ENCODE results near the gene LATS2.

LATS2 gene
- total RNA-seq: 8.4 to 15.0 (median 11.8) reads per million in 4 experiments

DNA sequence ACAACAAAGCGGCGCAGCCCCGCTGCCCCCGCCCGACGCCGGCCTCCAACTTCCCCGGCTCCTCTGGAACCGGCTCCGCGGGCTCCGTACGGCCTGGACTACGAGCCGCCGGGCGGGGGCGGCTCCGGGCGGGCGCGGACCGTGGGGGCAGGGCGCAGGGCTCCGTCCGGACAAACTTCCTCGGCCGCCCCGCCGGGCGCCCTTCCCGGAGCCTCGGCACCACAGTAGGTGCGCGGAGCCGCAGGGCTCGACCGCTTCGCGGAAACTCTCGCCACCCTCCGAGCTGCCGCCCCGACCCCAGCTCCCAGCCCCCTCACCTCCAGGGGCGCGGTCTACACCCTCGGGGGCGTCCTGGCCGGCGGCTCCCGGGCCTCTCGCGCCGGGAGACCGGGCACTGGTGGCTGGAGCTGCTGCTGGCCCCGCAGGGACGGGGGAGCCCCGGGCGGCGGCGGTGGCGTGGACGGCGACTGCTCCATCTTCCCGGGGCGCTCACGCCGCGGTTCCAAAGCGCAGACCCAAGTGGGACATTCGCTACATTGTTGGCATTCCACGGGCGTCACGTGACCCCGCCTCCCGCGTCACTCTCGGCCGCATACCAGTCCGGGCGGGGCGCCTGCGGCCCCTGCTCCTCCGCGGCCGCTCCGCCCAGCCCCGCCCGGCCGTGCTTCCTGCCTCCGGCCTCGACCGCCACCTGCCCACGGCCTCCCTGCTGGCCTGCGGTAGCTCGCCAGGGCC, at the start of gene LATS2:
LATS2 (minus strand) TSS at position 558 of the 735 bp plus-strand sequence. CDS start 15,560 bp downstream, outside the sequence.
- DNase-seq: peak; percentile 25

DNA sequence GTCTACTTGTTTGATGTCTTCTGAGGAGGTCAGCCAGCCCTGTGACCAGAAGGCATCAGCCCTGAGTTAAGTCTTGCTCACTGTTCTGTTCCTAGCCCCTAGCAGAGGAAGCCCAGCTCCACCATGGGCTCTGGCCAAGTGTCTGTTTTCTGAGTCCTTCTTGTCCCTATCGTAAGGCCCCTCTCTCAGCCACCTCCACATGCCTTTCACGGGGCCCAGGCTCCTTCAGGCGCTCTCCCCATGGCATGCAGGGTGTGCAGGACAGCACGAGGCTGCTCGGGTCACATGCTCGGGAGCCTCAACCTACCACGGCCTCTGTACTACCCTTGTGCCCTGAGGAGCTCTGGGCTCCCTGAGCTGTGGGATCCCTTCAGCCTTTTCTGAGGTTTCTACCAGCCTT, 47.8 kb upstream of the LATS2 start:
- no peak for DNase-seq

DNA sequence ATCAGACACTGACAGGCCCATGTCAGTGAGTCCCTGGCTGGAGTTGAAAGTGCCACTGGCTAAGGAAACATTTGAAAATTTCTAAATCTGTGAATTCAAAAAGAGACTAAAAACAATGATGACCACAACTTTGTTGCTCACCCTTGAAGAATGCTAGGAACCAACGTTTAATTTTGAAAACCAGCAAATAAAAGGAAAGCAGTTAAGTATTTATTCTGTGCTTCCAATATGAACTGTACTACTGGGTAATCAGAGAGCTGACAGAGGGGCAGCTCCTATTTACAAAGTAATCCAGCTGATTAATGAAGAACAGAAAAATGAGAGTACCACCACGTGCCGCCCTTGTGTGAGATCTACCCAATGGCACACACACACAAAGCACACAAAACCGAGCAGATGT, 44.7 kb upstream of the LATS2 start:
- DNase-seq: no peak

DNA sequence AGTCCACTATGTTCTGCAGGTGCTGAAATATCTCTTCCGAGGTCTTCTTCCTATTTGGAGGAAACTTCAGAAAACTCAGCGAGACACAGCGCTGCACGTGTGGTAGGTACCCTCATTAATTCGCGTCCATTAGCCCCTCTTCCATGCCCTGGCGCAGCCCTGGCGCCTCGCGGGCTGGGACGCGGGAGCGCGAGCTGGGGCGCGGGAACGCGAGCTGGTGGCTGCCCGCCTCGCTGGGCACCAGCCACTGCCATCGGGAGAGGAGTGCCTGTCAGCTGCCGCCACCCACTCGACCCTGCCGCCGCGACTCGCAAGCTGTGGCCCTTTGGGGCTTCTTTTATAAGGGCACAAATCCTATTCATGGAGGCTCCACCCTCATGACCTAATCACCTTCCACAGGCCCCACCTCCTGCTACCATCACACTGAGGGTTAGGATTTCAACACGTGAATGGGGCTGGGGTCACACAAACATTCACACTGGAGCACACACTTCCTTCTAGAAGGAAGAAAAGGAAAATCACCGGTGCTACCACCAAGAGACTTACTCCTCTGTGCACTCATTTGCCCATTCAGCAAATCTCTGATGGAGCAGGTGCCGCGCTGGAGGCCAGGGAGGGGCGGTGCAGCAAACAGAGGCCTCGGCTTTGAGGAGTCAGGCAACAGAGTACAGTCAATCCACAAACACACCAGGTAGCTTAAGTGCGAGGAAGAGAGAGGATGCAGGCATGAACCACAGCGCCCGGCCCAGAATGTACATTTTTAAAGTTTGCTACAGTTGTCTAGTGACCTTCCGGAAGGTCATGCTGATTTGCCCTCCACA, 43.0 kb upstream of the LATS2 start:
- DNase-seq: no peak

DNA sequence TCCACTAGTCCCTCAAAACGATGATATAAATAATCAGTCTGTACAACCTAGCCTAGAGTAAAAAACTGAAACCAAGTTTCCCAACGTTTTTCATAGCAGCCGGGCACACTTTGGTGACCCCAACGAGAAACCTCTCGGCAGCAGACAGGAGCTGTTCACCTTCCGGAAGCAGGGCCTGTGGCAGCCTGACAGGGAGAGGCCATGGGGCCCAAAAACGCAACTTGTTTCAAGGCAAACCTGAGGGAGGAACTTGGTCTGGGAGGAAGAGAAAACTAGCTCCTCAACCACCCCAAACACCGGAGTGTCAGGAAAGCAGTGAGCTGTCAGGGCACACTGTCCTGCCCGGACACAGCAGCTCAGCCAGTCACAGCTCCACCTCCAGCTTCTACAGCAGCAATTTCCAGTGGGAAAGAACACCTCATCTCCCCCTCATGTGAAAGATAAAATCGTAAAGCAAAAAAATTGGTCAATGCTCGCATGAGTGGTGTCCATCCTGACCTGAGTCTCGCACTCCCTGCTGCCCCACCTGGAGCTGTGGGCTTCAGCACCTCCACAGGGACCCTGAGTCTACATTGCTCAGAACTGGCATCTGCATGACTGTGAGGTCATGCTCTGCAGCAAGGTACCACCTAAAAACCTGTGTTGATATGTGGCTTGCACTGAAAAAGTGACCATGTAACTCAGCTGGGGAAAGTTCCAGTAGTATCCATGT, 40.6 kb upstream of the LATS2 start:
- DNase-seq: no peak

DNA sequence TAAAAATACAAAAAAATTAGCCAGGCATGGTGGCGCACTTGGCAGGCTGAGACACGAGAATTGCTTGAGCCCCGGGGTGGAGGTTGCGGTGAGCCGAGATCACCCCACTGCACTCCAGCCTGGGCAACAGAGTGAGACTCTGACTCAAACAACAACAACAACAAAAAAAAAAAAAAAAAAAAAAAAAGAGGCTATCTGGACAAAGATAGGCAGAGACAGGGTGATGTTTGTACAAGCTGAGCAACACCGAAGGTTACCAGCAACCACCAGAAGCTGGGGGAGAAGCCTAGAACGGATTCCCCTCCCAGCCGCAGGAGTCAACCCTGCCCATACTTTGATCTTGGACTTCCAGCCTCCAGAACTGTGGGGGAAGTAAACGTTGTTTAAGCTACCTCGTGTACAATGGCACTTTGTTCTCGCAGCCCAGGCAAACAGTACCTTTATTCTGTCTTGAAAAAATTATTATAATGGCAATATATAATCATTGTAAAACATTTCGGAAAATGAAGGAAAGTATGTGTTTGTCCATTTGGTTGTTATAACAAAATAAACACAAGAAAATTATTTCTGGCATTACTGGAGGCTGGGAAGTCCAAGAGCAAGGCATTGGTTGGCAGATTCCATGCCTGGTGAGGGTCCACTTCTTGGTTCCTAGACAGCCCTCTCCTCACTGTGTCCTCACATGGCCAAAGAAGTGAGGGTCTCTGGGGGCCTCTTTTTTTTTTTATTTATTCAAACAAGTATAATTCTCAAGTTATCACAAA, 39.8 kb upstream of the LATS2 start:
- DNase-seq: no peak

DNA sequence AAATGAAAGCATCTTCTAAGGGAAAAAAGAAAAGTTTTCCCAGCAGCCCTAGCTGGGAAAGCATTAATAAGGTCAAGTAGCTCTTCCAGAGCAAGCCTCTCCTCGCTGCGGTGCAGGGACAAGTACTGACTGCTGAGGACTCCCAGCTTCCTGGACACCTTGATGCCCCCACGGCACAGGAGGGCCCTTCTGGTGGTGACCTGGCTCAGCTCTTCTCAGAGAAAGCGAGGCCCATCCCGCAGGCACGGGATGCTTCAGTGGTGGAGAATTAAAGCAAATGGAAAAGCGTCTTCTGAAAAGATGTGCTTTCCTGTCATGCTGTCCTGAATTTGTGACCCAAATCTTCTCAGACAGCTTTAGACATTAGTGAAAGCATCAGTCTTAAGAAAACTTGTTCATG, 38.8 kb upstream of the LATS2 start:
- no peak for DNase-seq

DNA sequence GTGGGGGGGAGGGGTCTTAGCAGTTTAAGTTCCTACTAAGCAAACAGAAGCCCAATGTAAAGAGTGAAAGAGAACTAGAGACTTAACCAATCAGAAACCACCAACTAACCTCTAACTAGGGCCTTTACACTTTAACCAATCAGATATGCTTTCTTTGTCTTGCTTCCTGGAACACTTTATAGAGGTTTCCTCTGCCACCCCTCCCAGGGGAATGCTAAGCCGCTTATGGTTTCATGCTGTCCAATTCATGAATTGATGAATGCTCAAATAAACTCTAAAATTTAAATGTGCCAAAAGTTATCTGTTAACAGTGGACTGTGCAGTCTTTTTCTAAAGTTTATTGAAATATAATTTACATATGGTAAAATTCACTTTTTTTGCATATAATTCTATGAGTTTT, 33.9 kb upstream of the LATS2 start:
- DNase-seq: no peak

DNA sequence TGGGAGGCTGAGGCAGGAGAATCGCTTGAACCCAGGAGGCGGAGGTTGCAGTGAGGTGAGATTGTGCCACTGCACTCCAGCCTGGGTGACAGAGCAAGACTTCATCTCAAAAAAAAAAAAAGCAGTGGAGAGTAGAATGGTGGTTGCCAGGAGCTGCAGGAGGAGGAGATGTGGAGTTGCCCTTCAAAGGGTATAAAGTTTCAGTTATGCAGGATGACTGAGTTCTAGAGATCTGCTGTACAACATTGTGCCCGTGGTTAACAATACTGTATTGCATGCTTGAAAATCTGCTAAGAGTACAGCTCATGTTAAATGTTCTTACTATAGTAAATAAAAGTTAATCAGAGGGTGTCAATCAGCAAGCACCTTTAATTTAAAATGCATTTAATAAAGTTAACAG, 28.4 kb upstream of the LATS2 start:
- no peak for DNase-seq

DNA sequence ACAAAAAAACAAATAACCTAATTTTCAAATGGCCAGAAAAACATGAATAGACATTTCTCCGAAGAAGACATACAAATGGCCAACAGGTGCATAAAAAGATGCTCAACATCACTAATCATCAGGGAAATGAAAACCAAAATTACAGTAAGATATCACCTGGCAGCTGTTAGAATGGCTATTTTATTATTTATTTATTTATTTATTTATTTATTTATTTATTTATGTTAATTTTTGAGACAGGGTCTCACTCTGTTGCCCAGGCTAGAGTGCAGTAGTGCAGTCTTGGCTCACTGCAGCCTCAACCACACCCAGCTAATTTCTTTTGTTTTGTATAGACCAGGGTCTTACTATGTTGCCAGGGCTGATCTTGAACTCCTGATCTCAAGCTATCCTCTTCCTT, 27.1 kb upstream of the LATS2 start:
- no peak for DNase-seq

DNA sequence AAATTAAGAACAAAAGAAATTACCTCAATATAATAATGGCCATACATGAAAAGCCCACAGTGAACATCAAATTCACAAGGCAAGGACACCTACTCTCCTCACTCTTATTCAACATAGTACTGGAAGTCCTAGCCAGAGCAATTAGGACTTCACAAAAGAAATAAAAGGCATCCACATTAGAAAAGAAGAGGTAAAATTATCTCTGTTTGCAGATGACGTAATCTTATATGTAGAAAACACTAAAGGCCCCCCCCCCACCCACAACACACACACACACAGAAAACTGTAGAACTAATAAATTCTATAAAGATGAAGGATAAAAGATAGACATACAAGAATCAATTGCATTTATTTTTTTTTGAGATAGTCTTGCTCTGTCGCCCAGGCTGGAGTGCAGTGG, 25.5 kb upstream of the LATS2 start:
- no peak for DNase-seq

DNA sequence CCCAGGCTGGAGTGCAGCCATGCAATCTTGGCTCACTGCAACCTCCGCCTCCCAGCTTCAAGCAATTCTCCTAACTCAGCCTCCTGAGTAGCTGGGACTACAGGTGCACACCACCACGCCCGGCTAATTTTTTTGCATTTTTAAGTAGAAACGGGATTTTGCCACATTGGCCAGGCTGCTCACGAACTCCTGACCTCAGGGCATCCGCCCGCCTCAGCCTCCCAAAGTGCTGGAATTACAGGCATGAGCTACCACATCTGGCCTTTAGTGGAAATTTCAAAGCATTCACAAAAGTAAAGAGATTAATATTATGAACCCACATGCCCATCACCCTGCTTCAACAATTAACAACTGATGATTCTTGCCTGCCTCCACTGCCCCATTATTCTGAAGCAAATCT, 20.5 kb upstream of the LATS2 start:
- no peak for DNase-seq

DNA sequence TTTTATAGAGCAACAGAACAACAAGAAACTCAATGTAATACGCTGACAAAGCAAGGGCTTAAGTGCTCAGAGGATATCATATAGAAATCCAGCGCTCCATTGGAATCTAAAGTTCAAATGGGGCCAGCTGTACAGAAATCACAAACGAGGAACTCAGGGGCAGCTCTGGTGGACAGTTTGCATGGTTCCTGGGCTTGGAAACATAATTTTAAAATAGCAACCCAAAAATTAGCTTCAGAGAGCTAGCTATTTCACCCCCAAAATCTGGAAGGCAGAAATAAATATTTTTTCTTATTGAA, 19.2 kb upstream of the LATS2 start:
- no peak for DNase-seq

DNA sequence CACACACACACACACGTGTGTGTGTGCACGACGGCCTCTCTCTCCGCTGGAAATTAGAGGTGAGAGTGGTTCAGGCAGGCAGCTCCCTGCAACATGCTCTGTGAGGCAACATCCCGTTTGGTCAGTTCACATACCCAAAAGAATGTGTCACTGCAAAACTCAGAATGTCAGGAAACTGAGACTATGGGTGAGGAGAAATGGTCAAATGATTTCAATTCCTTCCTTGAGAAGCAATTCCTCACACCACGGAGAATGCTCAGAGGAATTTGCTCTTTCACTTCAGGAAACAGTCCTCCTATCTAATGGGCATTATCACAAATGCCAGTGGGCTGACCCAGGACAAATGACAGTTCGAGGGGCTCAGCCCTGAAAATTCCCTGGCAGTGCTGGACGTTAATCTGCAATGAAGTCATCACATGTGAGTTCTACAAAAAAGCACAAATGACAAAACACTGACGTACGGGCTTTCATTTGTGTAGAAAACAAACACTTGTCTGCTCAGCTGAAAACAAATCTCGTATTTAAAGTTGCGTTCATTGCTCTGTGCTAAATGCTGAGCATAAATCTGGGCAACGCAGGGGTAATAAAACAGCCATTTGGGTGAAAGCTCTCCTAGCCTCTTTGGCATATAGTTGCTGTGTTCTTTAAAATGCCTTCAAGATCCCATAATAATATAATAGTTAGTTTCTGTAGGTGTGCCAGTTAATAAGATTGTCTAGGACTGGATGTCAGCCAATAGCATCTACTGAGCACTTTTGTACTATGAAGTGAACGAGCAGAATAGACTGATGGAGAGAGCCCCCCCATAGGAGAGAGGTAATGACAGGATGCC, 18.6 kb upstream of the LATS2 start:
- DNase-seq: no peak

DNA sequence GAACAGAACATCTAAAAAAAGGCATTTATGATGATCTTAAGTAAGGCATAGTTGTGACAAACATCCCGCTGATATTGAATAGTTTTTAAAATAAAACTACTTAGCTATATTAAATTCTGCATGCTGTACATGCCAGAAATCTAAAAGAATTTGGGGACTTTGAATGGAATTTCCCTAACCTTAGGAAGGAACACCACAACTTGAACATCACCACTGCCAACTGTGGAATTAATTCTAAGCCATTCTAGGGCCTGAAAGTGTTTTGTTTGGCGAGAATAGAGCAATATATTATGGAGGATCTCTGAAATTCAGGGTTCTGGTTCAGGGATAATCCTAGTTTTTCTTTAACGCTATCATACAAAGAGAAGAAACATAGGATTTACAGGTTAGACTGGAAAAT, 17.8 kb upstream of the LATS2 start:
- DNase-seq: no peak

DNA sequence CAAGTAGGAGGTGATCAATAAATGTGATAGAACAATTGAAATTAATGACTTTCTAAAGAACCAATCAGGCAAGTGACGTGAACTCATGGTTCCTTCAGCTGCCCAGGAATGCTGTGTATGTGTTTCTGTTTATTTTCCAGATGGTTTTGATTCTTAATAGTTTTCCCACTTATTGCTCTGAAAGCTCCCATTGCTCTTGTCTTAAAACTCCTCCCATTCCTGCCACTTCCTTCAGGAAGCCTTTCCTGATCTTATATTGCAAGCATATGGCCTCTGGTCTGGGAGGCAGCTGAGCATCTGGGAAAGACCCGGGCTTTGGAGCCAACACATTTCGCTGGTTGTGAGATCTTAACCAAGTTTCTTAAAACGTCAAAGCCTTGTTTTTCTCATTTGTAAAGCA, 17.1 kb upstream of the LATS2 start:
- DNase-seq: no peak

DNA sequence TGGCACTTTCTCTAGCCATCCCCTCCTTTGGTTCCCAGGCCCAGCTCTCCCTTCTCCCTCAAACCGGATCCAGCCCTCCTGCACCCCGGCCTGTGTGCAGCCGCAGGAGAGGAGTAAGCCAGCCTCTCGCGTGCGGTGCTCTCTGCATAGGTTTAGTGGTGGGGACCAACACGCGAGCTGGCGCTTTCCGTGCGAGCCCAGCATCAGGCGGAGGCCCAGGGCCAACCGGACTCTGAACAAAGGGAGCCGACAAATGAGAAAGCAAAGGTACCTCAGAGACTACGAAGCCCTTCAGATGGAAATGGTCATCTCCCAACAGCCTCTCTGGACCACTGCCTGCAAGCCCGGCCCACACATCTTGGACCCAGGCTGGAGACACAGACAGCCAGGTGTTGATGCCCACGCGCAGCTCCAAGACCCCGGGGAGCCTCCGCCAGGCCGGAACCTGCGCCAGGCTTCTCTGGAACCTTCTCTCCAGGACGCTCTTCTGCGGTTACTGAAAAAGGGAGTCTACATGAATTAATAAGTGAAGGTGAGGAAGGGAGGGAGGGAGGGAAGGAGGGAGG, 16.5 kb upstream of the LATS2 start:
- DNase-seq: no peak

DNA sequence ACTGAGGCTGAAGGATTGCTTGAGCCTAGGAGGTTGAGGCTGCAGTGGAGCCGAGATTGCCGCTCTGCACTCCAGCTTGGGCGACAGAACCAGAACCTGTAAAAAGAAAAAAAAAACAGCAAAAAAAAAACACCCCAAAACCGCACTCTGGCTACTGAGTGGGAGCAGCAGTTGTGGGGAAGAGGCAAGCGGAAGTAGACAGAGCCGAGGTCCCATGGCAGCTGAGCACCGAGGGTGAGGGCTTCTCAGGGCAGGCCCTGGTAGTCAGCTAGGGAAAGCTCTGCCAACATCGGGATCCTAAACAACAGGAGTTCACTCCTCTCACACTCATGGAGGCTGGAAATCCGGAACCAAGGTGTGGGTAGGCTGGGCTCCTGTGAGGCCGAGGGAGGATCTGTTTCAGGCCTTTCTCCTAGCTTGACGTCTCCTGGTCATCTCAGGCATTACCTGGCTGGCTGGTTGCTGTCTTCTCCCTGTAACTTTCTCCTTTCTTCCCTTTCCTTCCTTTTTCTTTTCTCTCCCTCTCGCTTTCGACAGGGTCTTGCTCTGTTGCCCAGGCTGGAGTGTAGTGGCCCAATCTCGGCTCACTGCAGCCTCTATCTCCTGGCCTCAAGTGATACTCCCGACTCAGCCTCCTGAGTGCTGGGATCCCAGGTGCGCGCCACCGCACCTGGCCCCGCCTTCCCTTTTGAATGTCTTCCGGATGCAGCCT, 15.8 kb upstream of the LATS2 start:
- DNase-seq: no peak

DNA sequence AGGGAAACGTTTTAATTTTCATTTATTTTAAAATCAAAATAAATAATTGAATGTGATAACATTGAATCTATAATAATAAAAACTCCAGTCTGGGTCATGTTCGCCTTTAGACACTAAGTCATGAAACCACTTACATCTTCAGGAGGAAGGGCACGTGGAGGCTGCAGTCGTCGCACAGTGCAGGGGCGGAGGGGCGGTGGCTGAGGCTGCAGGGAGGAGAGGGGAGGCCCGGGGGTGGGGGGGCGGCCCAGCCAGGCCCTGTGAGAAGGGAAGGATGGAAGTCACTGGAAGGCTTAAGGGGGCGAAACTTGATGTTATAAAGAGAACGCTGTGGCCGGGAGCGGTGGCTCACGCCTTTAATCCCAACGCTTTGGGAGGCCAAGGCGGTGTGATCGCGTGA, 14.9 kb upstream of the LATS2 start:
- no peak for DNase-seq

DNA sequence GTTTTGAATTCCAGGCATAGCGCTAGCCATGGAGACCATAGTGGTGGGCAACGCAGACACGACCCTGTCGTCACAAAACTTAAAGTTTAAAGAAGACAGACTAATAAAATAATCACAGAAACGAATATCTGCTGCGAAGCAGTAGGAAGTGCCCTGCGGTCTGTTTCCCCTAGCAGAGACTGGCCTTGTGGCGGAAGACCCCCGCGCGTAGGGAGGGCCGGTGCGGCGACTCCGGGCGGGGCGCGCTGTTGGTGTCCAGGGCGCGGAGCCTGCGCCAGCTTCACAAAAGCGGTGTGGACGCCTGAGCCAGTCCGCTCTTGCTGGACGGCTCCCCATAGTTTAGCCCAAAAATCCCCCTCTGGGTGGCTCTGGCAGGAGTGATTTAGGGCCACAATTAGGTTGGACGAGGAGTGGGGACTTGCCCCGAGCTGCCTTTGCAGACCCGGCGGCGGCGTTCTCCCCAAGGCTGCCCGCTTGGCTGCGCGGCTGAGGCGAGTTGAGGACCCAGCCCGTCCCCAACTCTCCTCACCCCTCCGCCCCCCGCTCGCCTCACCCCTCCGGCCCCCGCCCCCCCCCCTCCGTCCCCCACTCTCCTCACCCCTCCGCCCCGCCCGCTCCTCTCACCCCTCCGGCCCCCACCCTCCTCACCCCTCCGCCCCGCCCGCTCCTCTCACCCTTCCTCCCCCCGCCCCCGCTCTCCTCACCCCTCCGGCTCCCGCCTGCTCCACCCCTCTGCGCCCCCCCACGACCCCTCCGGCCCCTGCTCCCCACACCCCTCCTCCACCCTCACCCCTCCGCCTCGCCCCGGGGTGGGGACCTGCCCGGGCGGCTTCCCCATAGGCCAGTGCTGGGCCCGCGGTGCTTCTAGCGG, 14.2 kb upstream of the LATS2 start:
- no peak for DNase-seq
